Activated gamma-delta T cell treated with Interleukin-2 at 50 U/mL for 16 hours (primary cell): ENCODE measurements around the gene FAM241A.
"Not testable (repeated sequence)": the region's sequence is repeated elsewhere in the genome, so short reads cannot be mapped to it uniquely, and the experiment has no call there.

ENCODE experiments used
- DNase-seq: peaks from one replicate; pipeline ENCODE4 v3.0.0-alpha.2; 2020

FAM241A gene

DNA sequence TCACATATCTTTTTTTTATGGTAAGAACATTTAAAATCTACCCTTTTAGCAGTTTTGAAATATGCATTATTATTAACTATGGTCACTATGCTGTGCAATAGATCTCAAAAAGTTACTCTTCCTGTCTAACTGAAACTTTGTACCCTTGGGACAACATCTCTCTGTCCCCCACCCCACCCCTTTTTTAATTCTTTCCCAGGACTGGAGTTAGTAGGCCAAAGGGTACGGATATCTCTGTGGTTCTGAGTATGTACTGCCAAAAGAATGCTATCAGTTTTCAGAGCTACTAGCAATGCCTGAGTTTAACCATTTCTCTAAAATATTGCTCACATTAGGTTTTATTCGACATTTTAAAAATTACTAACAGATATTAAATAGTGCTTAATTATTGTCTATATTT lies 4.7 kb upstream of the FAM241A start:
- no peak for DNase-seq

- DNase-seq = no peak
Measured at GRCh38 chr4:112141366-112142138, 3.7 kb upstream of the FAM241A start.

DNA sequence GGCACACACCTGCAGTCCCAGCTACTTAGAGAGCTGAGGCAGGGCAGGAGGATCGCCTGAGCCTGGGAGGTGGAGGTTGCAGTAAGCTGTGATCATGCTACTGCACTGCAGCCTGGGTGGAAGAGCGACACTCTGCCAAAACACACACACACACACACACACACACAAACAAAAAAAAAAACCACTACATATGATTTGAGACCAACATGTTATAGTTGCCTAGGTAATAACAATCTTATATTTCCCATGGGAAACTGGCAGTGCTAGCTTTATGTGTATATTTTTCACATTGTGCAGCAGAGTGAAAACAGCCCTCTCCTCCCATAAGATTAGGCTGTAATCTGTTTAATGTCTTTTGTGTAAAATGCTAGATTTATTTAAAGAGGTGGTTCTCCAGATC lies 3.1 kb upstream of the FAM241A start:
- DNase-seq = no peak

DNA sequence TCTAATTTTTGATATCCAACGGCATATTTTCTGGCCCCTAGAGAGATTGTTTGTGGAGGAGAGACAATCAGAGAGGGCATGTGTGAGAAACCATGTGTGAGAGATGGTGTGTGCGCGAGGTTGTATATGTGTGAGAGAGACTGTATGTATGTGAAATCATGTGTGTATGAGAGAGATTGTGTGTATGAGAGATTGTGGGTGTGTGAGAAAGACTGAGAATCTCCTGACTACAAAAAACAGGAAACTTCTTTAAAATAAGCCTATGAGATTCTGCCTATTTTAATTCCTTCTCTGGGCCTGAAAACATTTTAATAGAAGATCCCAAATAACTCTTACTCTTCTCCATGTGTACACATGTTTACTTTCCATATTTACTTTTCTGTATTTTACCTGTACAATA lies 1.5 kb upstream of the FAM241A start:
- DNase-seq = no peak

DNA sequence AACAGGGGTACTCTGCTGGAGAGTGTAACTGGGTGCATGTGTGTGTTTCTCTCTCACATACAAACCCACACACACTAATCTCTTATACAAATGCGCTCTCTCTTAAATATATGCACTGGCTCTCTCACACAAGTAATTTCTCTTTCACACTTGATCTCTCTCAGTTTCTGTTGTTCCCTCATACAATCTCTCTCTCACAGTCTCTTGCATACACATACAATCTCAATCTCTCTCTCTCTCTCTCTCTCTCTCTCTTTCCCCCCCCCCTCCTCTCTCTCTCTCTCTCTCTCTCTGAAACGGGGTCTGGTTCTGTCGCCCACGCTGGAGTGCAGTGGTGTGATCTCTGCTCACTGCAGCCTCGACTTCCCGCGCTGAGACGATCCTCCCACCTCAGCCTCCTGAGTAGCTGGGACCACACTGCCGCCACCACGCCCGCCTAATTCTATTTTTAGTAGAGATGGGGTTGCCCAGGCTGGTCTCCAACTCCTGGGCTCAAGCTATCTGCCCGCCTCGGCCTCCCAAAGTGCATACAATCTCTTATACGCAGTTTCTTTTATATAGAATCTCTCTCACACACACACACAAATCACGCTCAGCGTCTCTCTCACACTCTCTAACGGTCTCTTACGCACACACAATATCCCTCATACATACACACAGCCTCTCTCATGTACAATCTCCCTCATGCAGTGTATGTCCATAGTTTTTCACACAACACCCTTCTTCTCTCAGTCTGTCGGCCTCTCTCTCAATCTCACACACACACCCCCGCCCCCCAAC lies 518 bp upstream of the FAM241A start:
- no peak for DNase-seq

GRCh38 chr4:112145790-112146501 lies 692 bp downstream of the FAM241A start:
- DNase-seq = peak; percentile 44

DNA sequence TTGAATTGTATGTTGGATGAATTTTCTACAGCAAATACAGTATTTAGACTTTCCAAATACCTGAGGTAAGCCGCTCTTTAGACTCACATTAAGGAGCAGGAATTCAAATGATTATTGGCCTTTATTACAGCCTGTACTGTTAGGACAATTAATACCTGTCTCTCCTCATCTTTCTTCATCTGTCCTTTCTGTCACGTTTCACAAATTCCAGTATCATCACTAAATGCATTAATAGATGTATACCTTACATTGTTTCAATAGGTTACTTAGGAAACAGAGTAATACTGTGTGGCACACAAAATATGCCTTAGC lies 1.2 kb downstream of the FAM241A start:
- DNase-seq = no peak

DNA sequence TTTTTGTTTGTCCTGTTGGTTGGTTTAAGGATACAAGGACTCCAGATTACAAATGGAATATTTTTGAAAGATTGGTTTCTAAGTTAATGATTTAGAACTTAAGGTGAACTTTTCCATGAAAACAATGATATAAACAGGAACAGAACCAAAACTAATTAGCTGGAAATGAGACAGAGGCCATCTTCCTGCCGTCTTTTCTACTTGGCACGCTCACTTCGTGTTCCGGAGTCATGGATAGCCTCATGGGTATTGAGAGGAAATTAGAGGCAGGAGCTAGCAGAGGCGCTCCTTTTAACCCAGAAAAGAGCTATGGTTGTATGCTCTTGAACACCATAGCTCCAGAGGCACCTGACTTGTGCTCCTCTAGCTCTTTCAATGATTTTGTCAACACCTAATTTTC lies 2.4 kb downstream of the FAM241A start:
- no peak for DNase-seq

GRCh38 chr4:112150920-112151319 lies 5.7 kb downstream of the FAM241A start:
- DNase-seq = no peak

- DNase-seq = no peak
Measured at GRCh38 chr4:112152521-112152920, 7.3 kb downstream of the FAM241A start.

- DNase-seq = no peak
Measured at GRCh38 chr4:112153211-112153791, 8.0 kb downstream of the FAM241A start.

GRCh38 chr4:112156112-112156511 lies 10.9 kb downstream of the FAM241A start:
- DNase-seq = no peak

GRCh38 chr4:112156553-112156952 lies 11.3 kb downstream of the FAM241A start:
- DNase-seq = no peak

GRCh38 chr4:112163706-112164105 lies 18.5 kb downstream of the FAM241A start:
- not testable (repeated sequence) for DNase-seq

- peak; percentile 13 for DNase-seq
Measured at GRCh38 chr4:112167794-112168193, 22.5 kb downstream of the FAM241A start.

- DNase-seq = no peak
Measured at GRCh38 chr4:112168719-112169500, 23.7 kb downstream of the FAM241A start.

DNA sequence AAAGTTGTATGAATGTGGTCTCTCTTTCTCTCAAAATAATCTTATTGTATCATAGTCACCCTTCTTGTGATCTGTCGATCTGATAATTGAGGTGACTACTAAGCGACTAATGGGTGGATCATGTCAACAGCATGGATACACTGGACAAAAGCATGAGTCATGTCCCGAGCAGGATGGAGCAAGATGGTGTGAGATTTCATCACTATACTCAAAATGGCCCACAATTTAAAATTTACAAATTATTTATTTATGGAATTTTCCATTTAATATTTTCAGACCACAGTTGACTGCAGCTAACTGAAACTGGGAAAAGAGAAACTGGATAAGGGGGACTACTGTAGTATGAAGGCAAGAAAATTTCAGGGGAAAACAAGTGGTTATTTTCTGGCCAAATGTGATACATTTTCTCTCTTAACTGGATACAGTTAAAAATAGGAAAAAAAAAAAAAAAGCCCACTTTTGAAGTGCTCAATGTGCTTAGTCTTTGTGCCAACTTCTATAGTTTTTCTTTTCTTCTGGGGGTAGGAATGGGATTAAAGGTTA lies 25.3 kb downstream of the FAM241A start:
- no peak for DNase-seq

DNA sequence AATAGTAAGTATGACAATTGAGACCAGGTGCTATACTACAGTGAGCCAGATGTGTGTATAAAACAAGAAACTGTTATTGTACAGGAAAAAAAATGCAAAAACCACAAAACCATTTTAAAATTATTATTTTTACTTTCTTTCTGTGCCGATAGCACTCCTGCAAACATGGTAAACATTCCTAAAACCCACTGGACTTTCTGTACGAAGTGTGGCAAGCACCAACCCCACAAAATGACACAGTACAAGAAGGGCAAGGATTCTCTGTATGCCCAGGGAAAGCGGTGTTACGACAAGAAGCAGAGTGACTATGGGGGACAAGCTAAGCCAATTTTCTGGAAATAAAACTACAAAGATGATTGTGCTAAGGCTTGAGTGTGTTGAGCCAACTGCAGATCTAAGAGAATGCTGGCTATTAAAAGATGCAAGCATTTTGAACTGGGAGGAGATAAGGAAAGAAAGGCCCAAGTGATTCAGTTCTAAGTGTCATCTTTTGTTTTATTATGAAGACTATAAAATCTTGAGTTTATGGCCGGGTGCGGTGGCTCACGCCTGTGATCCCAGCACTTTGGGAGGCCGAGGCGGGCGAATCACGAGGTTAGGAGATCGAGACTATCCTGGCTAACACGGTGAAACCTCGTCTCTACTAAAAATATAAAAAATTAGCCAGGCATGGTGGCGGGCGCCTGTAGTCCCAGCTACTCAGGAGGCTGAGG lies 26.0 kb downstream of the FAM241A start:
- not testable (repeated sequence) for DNase-seq

DNA sequence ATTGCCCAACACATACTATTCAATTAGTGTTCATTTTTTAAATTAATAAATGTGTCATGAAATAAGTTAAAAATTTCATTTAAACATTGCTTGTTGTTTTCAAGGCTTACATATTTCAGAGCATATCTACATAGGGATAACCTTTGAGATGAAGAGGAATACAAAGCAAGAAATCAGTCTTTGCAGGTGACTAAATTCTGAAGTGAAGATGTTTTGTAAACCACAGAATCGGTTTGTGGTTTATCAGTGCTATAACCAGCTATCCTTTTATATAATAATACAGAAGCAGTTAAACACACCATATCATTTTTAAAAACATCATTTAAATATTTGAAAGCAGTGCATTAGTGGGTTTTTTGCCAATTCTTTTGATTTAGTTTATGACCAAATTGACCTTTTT lies 26.9 kb downstream of the FAM241A start:
- no peak for DNase-seq

DNA sequence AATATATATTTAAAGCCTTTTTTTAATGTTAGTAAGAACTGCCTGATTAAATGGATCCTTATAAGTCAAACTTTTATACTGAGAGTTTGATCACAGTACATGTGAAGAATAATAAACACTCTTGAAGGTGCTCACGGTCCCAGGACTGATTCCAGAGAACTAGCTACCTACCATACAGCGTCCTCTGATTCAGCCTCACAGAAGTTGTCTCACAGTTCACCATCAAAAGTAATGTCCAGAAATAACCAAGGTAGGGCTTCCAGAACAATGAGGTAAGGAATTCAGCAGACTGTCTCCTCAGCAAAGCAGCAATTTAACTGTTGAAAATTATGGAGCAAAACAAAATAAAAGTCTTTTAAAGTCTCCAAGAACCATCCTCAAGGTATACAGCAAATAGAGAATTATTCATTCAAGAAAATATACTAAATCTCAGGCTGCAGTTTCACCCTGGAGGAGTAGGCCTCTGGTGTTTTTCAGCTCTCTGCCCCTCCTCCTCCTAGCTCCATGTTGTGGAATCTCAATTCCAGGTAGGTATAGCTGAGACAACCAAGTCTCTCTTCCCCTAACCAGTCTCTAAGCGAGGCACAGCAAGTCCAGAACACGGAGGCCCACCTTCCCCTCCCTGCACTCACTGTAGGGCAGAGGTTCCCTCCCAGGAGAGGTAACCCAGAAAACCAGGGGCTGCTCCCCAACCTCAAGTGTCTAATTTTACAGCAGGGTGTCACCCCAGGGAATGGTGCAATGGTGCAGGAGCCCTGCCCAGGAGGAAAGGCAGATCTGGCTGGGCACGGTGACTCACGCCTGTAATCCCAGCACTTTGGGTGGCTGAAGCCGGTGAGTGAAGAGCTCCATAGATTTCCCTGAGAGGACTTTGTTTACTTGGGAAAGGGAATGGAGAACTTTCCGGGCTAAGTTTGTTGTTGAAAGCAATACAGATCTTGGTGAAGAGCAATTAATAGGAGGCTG lies 28.6 kb downstream of the FAM241A start:
- no peak for DNase-seq
